GM18517 (cell line): ENCODE measurements around the gene RAD51B.

Experiments
- ATAC-seq: cut with Tn5 transposase; IDR thresholded peaks from one replicate; pipeline ENCODE4 v1.9.1; 2021; ENCODE audit warnings: mild to moderate bottlenecking, moderate library complexity; ENCODE audit not compliant: unreplicated experiment

Gene RAD51B

GRCh38 chr14:68527329-68527851 is 707.8 kb downstream of the RAD51B start:
- ATAC-seq, result no peak

GRCh38 chr14:68528040-68528687 is 708.6 kb downstream of the RAD51B start:
- ATAC-seq, result no peak

- ATAC-seq, result no peak
Measured at GRCh38 chr14:68530443-68530842, 710.9 kb downstream of the RAD51B start.

GRCh38 chr14:68532496-68532895 is 712.9 kb downstream of the RAD51B start:
- no peak for ATAC-seq

- ATAC-seq, result no peak
Measured at GRCh38 chr14:68534276-68534675, 714.7 kb downstream of the RAD51B start.

GRCh38 chr14:68535404-68536017 is 715.9 kb downstream of the RAD51B start:
- no peak for ATAC-seq

- ATAC-seq, result no peak
Measured at GRCh38 chr14:68536018-68536410, 716.4 kb downstream of the RAD51B start.

- no peak for ATAC-seq
Measured at GRCh38 chr14:68538639-68539038, 719.1 kb downstream of the RAD51B start.

GRCh38 chr14:68539241-68539737 is 719.7 kb downstream of the RAD51B start:
- ATAC-seq, result no peak

GRCh38 chr14:68539789-68540188 is 720.2 kb downstream of the RAD51B start:
- ATAC-seq, result no peak

GRCh38 chr14:68541178-68541896 is 721.8 kb downstream of the RAD51B start:
- ATAC-seq, result no peak

- no peak for ATAC-seq
Measured at GRCh38 chr14:68542346-68542745, 722.8 kb downstream of the RAD51B start.

GRCh38 chr14:68543516-68543915 is 723.9 kb downstream of the RAD51B start:
- no peak for ATAC-seq

- no peak for ATAC-seq
Measured at GRCh38 chr14:68544081-68544892, 724.7 kb downstream of the RAD51B start.

GRCh38 chr14:68546839-68547238 is 727.3 kb downstream of the RAD51B start:
- no peak for ATAC-seq

GRCh38 chr14:68547305-68548193 is 728.0 kb downstream of the RAD51B start:
- ATAC-seq, result no peak

GRCh38 chr14:68548194-68549076 is 728.9 kb downstream of the RAD51B start:
- no peak for ATAC-seq

GRCh38 chr14:68550338-68550715 is 730.7 kb downstream of the RAD51B start:
- ATAC-seq, result no peak
